NT2/D1 (cell line): Measurements from ENCODE around the gene IFT43.

Experiments used
- SUZ12 ChIP-seq: IDR thresholded peaks from 2 replicates; pipeline ENCODE4 v1.6.1; 2011; ENCODE audit not compliant: insufficient read length, insufficient read depth; ENCODE audit errors: extremely low read depth
- YY1 ChIP-seq: IDR thresholded peaks from 2 replicates; pipeline ENCODE4 v1.6.1; 2011; ENCODE audit not compliant: insufficient read length, insufficient read depth

- no peak for TF ChIP-seq YY1
- TF ChIP-seq SUZ12 = no peak
These were observed 17.1 kb upstream of the IFT43 start for GRCh38 chr14:75968456-75968855.
